Large intestine (tissue), 3 donors: ENCODE data around the gene METRNL. TPM values are rescaled to one million over a fixed set of nuclear protein-coding genes. Genes with fewer than 3 reads are reported as not detected.
"Not testable (repeated sequence)": the region's sequence is repeated elsewhere in the genome, so short reads cannot be mapped to it uniquely, and the experiment has no call there.

Experiments
- DNase-seq, 2 donors: peaks; one replicate each; pipeline versions ENCODE4 v3.0.0 to v3.0.0-alpha.2; 2013
- H3K27ac ChIP-seq: one replicate; pipeline ENCODE4 v1.5.1; 2013; ENCODE audit warnings: low read length
- H3K27me3 ChIP-seq: 2 replicates; pipeline ENCODE4 v1.6.1; 2013; ENCODE audit warnings: low read length; ENCODE audit not compliant: control insufficient read depth, insufficient read depth
- H3K36me3 ChIP-seq: 2 replicates; pipeline ENCODE4 v1.6.1; 2013; ENCODE audit warnings: low read length; ENCODE audit not compliant: control insufficient read depth, insufficient read depth
- H3K4me1 ChIP-seq: one replicate; pipeline ENCODE4 v1.6.1; 2013; ENCODE audit warnings: low read length; ENCODE audit not compliant: control insufficient read depth, insufficient read depth
- H3K4me3 ChIP-seq: one replicate; pipeline ENCODE4 v1.5.1; 2013; ENCODE audit warnings: low read length
- H3K9me3 ChIP-seq: one replicate; pipeline ENCODE4 v1.6.1; 2013; ENCODE audit warnings: mild to moderate bottlenecking, low read depth, low read length, moderate library complexity; ENCODE audit not compliant: control insufficient read depth
- WGBS: methylation state at CpG from one replicate; pipeline ENCODE4 v1.1.5; 2013; ENCODE audit warnings: low lambda C conversion rate; ENCODE audit not compliant: insufficient coverage; 5-methylcytosine and 5-hydroxymethylcytosine counted together
- polyA plus RNA-seq: library from polyadenylated mRNA; unstranded; fragments of 120-200 nt; gene quantifications from one replicate; pipeline ENCODE4 v1.2.1, GENCODE V29; 2013

Gene METRNL
- polyA plus RNA-seq, 1 donor, result 81.1 TPM

- no CpG with 5 or more reads among the region's 18 CpGs for WGBS
Measured at GRCh38 chr17:83115832-83116231, 36.4 kb downstream of the METRNL start.

GRCh38 chr17:83116311-83116771, 36.9 kb downstream of the METRNL start:
- WGBS, result no CpG with 5 or more reads among the region's 23 CpGs
- Histone ChIP-seq H3K9me3 (peaks cover 5% of the 10 kb centered on the region), H3K27ac (no peak overlapping the region), H3K27me3 (peaks cover 2% of the 10 kb centered on the region), H3K36me3 (no peaks in the 10 kb centered on the region), H3K4me3 (no peak overlapping the region), H3K4me1 (no peaks in the 10 kb centered on the region)
- DNase-seq, result no peak

More at GRCh38 chr17:83115832-83116231, 36.4 kb downstream of the METRNL start:
- no peak overlapping the region for H3K27ac ChIP-seq
- peaks cover 6% of the 10 kb centered on the region for H3K9me3 ChIP-seq
- H3K36me3 ChIP-seq, result no peaks in the 10 kb centered on the region
- no peak for DNase-seq
- no peak overlapping the region for H3K4me3 ChIP-seq
- peaks cover under 1% of the 10 kb centered on the region for H3K4me1 ChIP-seq
- H3K27me3 ChIP-seq, result peaks cover 4% of the 10 kb centered on the region

DNA sequence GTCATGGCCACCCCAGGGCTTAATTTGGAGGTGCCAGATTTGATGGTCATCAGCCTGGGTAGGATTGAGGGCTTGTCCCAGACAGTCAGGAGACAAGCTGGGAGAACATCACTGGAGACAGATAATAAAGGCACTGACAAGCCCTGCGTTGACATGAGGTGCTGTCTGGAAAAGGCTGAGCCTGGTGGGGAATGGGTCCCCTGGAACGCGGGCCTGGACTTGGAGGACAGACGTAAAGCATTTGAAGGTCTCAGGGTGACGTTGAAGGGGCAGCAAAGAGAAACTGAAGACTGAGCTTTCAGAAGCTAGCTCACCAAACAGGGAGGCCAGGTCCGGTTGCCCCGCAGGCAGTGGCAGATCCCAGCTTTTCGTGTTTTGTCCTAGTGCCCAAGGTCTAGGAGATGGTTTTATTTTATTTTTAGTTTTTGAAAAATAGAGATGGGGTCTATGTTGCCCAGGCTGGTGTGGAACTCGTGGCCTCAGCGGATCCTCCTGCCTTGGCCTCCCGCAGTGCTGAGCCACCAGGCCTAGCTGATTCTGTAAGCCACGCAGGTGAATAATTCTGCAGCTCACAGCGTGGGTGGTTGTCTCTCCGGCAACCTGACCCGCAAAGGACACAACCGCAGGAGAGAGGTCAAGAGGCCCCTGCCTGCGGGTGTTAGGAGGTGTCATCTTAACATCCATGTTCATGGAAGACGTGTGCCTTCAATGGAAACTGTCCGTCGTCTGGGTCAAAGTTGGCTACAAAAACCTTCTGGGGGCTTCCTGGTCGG, 37.6 kb downstream of the METRNL start:
- no peaks in the 10 kb centered on the region for H3K36me3 ChIP-seq
- no peaks in the 10 kb centered on the region for H3K9me3 ChIP-seq
- no peak overlapping the region for H3K4me3 ChIP-seq
- H3K4me1 ChIP-seq, result no peaks in the 10 kb centered on the region
- WGBS, result 100% methylated on average over 3 of the region's 21 CpGs
- no peak for DNase-seq
- no peak overlapping the region for H3K27ac ChIP-seq
- no peaks in the 10 kb centered on the region for H3K27me3 ChIP-seq

GRCh38 chr17:83117583-83117982, 38.2 kb downstream of the METRNL start:
- Histone ChIP-seq H3K9me3 (no peaks in the 10 kb centered on the region), H3K4me1 (no peaks in the 10 kb centered on the region), H3K27me3 (peaks cover 2% of the 10 kb centered on the region), H3K4me3 (no peak overlapping the region), H3K27ac (no peak overlapping the region), H3K36me3 (no peaks in the 10 kb centered on the region)
- WGBS, result no CpG with 5 or more reads among the region's 5 CpGs
- DNase-seq, result no peak

DNA sequence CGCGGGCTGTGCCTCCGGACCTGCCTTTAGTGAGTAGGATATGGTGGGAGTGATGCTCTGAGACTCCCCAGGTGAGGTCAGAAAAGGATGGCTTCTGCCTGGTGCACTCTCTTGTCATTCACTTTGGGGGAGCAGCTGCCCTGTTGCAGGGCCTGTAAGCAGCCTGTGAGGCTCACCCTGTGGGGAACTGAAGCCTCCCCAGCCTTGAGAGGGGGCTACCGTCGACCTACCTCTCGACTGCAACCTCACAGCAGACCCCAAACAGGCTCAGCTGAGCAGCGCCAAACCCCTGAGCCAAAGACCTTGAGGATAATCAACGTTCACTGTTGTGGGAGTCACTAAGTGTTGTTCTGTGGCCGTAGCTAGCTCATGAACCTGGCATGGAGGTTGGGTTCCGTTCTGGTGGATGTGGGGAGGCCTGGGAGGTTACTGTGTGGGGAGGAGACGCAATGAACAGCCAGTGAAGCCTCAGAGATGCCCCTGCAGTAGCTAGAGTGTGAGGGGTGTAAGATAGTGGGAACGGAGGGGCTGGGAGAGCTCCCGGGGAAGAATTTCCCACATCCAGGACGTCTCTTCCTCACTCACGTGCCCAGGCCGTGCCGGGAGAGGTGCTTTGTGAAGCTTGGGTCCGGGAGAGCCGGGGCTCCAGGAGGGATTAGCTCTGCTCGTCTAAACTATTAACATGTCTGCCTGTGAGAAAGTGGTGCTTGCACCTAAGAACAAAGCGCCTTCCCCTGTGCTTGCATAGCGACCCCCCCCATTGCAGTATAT, 38.8 kb downstream of the METRNL start:
- Histone ChIP-seq H3K4me3 (no peak overlapping the region), H3K4me1 (no peaks in the 10 kb centered on the region), H3K27me3 (peaks cover 2% of the 10 kb centered on the region), H3K9me3 (no peaks in the 10 kb centered on the region), H3K36me3 (no peaks in the 10 kb centered on the region), H3K27ac (no peak overlapping the region)
- DNase-seq, result no peak
- no CpG with 5 or more reads among the region's 22 CpGs for WGBS

DNA sequence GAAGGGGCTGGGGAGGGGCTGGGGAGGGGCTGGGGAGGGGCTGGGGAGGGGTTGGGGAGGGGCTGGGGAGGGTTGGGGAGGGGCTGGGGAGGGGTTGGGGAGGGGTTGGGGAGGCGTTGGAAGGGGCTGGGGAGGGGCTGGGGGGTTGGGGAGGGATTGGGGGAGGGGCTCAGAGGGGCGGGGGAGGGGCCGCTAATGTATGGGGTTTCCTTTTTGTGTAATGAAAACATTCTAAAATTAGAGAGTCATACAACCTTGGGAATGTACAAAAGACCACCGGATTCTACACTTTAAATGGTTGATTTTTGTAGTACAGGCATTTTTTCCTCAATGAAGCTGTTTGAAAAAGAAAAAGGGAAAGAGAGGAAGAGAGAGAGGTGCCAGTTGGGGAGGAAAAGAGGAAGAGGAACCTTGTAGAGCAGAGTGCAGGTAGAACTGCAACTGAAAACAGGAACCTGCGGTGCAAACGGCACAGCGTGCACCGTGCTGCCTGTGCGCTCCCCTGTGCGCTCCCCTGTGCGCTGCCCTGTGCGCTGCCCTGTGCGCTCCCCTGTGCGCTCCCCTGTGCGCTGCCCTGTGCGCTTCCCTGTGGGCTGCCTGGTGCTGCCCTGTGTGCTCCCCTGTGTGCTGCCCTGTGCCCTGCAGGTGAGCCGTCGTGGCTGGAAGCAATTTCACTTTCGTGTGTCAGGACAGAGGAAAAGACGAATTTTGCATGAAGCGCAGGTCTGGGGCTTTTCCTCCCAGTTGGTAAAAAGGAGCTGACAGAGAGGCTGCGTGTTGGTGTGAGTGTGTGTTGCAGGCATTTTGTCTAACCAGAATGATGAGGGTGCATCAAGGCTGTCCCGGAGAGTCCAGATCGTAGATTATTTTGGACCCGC, 40.8 kb downstream of the METRNL start:
- DNase-seq, result no peak
- H3K9me3 ChIP-seq, result no peaks in the 10 kb centered on the region
- H3K27ac ChIP-seq, result no peak overlapping the region
- 56% methylated on average over 1 of the region's 25 CpGs for WGBS
- H3K27me3 ChIP-seq, result peaks cover 2% of the 10 kb centered on the region
- H3K4me3 ChIP-seq, result no peak overlapping the region
- peaks cover 2% of the 10 kb centered on the region for H3K4me1 ChIP-seq
- no peaks in the 10 kb centered on the region for H3K36me3 ChIP-seq

DNA sequence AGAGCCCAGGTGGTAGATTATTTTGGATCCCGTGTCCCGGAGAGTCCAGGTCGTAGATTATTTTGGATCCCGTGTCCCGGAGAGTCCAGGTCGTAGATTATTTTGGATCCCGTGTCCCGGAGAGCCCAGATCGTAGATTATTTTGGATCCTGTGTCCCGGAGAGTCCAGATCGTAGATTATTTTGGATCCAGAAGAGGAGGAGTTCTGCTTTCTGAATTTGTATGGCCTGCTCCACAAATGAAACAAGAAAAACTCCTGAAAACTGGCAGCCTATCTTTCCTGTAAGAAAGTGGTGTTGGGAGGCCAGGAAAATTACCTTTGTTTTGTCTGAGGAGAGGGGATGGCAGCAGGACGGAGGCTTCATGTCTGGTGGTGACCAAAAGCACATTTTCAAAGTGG, 42.1 kb downstream of the METRNL start:
- no CpG with 5 or more reads among the region's 12 CpGs for WGBS
- H3K36me3 ChIP-seq, H3K4me1 ChIP-seq, H3K4me3 ChIP-seq, H3K27ac ChIP-seq, DNase-seq, H3K27me3 ChIP-seq, H3K9me3 ChIP-seq: not testable (repeated sequence)

GRCh38 chr17:83121921-83122820, 42.8 kb downstream of the METRNL start:
- H3K36me3 ChIP-seq, result no peaks in the 10 kb centered on the region
- peaks cover 2% of the 10 kb centered on the region for H3K27me3 ChIP-seq
- no CpG with 5 or more reads among the region's 26 CpGs for WGBS
- H3K9me3 ChIP-seq, result no peaks in the 10 kb centered on the region
- H3K27ac ChIP-seq, result no peak overlapping the region
- H3K4me3 ChIP-seq, result no peak overlapping the region
- no peak for DNase-seq
- H3K4me1 ChIP-seq, result peaks cover 6% of the 10 kb centered on the region

DNA sequence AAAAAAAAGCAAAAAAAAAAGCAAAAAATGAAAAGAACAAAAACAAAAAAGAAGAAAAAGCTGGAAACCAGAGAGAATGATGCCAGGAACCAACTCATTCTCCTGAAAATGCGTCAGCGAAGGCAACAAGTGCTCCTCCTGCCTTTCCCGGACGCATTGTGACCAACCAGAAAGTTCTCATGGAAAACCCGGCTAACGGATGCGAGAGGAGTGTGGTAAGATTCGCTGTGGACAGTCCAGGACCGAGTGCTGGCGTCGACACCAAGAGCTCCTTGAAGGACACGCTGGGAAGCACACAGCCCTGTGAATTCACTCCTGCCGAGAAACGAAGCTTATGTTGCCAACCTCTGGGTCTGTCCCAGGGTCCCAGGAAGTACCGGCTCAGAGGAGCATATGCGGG, 43.4 kb downstream of the METRNL start:
- DNase-seq, result no peak

More for the DNA sequence above, 43.4 kb downstream of the METRNL start:
- Histone ChIP-seq H3K4me3 (no peak overlapping the region), H3K27me3 (peaks cover 2% of the 10 kb centered on the region), H3K27ac (no peak overlapping the region), H3K36me3 (no peaks in the 10 kb centered on the region), H3K4me1 (peaks cover 6% of the 10 kb centered on the region), H3K9me3 (no peaks in the 10 kb centered on the region)
- no CpG with 5 or more reads among the region's 16 CpGs for WGBS
